IMR-90 (cell line): ENCODE results near the gene OPCML. TPM values are rescaled to one million over a fixed set of nuclear protein-coding genes. Genes with fewer than 3 reads are reported as not detected.

Experiments
- ATAC-seq: fragments of 200-7000 bp; cut with Tn5 transposase; 2 replicates; pipeline ENCODE4 v1.9.1; 2020; ENCODE audit warnings: low read depth, mild to moderate bottlenecking, moderate library complexity
- BruUV-seq: library from RNA; stranded (reverse); fragments of 400-500 nt; replicated peaks from 2 replicates; lab custom pipeline; 2021; lab: Mats Ljungman, UMichigan
- CTCF ChIA-PET: fragments of 300-600 bp; formaldehyde crosslinking; extraction: SDS; loops from one replicate; lab custom pipeline; 2021; ENCODE audit warnings: antibody characterized with exemption; lab: Yijun Ruan, JAX
- POLR2A ChIA-PET: fragments of 300-600 bp; sonication (Branson Sonifier 250); formaldehyde crosslinking; loops from one replicate; lab custom pipeline; 2022; ENCODE audit warnings: antibody characterized with exemption; ENCODE audit not compliant: unreplicated experiment; lab: Charles Lee
- DNase-seq: peaks from one replicate; pipeline ENCODE4 v3.0.0; 2013
- H2AFZ ChIP-seq: replicated peaks from 2 replicates; pipeline ENCODE3; 2013; ENCODE audit warnings: low read length, mild to moderate bottlenecking; ENCODE audit not compliant: poor library complexity
- H2AK5ac ChIP-seq: 2 replicates; pipeline ENCODE4 v1.6.1; 2013; ENCODE audit warnings: low read depth, low read length, inconsistent platforms
- H2AK9ac ChIP-seq: replicated peaks from 2 replicates; pipeline ENCODE3; 2013; ENCODE audit warnings: mild to moderate bottlenecking, low read depth, low read length, moderate library complexity; ENCODE audit not compliant: poor library complexity
- H2BK120ac ChIP-seq: 2 replicates; pipeline ENCODE4 v1.6.1; 2013; ENCODE audit warnings: low read depth, low read length, inconsistent platforms
- H2BK15ac ChIP-seq: 3 replicates; pipeline ENCODE4 v1.6.1; 2013; ENCODE audit warnings: low read depth, low read length, inconsistent platforms
- H2BK20ac ChIP-seq: 2 replicates; pipeline ENCODE4 v1.6.1; 2013; ENCODE audit warnings: low read depth, mild to moderate bottlenecking, inconsistent platforms, low read length, moderate library complexity
- H2BK5ac ChIP-seq: 2 replicates; pipeline ENCODE4 v1.6.1; 2013; ENCODE audit warnings: mild to moderate bottlenecking, low read depth, low read length, inconsistent platforms; ENCODE audit not compliant: poor library complexity, severe bottlenecking
- H3K14ac ChIP-seq: replicated peaks from 2 replicates; pipeline ENCODE4 v1.6.1; 2013; ENCODE audit warnings: low read depth, low read length, inconsistent platforms
- H3K18ac ChIP-seq: 2 replicates; pipeline ENCODE4 v1.6.1; 2013; ENCODE audit warnings: low read depth, low read length, control low read depth
- H3K23ac ChIP-seq: 2 replicates; pipeline ENCODE4 v1.6.1; 2013; ENCODE audit warnings: low read depth, low read length, inconsistent platforms
- H3K27ac ChIP-seq: 2 replicates; pipeline ENCODE4 v1.5.1; 2013; ENCODE audit warnings: mild to moderate bottlenecking, control low read depth, low read length; ENCODE audit not compliant: insufficient read depth
- H3K27me3 ChIP-seq: 2 replicates; pipeline ENCODE4 v1.6.1; 2013; ENCODE audit warnings: low read length; ENCODE audit not compliant: control insufficient read depth, insufficient read depth
- H3K36me3 ChIP-seq: 2 replicates; pipeline ENCODE4 v1.6.1; 2013; ENCODE audit warnings: low read length, mixed read lengths; ENCODE audit not compliant: control insufficient read depth, insufficient read depth
- H3K4ac ChIP-seq: 2 replicates; pipeline ENCODE4 v1.6.1; 2013; ENCODE audit warnings: low read depth, low read length, inconsistent platforms
- H3K4me1 ChIP-seq: 2 replicates; pipeline ENCODE4 v1.6.1; 2013; ENCODE audit warnings: low read length, mixed read lengths; ENCODE audit not compliant: control insufficient read depth, insufficient read depth
- H3K4me2 ChIP-seq: 2 replicates; pipeline ENCODE4 v1.6.1; 2013; ENCODE audit warnings: low read depth, mild to moderate bottlenecking, control low read depth, low read length, moderate library complexity
- H3K4me3 ChIP-seq: 2 replicates; pipeline ENCODE4 v1.5.1; 2013; ENCODE audit warnings: low read depth, mild to moderate bottlenecking, control low read depth, low read length, moderate library complexity; ENCODE audit not compliant: insufficient read depth
- H3K56ac ChIP-seq: 2 replicates; pipeline ENCODE4 v1.6.1; 2013; ENCODE audit warnings: low read length, inconsistent platforms; ENCODE audit not compliant: insufficient read depth; ENCODE audit errors: extremely low read depth
- H3K79me1 ChIP-seq, 2 experiments: 2 replicates each; pipeline ENCODE4 v1.6.1; 2013; ENCODE audit warnings: low read length in 2 of 2, inconsistent platforms in 1 of 2, low read depth in 1 of 2
- H3K9ac ChIP-seq: 2 replicates; pipeline ENCODE4 v1.6.1; 2013; ENCODE audit warnings: low read depth, low read length, control low read depth
- H3K9me1 ChIP-seq: 2 replicates; pipeline ENCODE4 v1.6.1; 2013; ENCODE audit warnings: low read length, inconsistent platforms; ENCODE audit not compliant: insufficient read depth
- H3K9me3 ChIP-seq: 2 replicates; pipeline ENCODE4 v1.6.1; 2013; ENCODE audit warnings: low read length; ENCODE audit not compliant: control insufficient read depth, insufficient read depth
- H4K20me1 ChIP-seq: 2 replicates; pipeline ENCODE4 v1.6.1; 2013; ENCODE audit warnings: low read length, inconsistent platforms; ENCODE audit not compliant: insufficient read depth
- H4K5ac ChIP-seq: 2 replicates; pipeline ENCODE4 v1.6.1; 2013; ENCODE audit warnings: mild to moderate bottlenecking, low read depth, low read length, control low read depth
- H4K8ac ChIP-seq, 2 experiments: 2 replicates each; pipeline ENCODE4 v1.6.1; 2013; ENCODE audit warnings: low read depth in 2 of 2, low read length in 2 of 2, control low read depth in 1 of 2, inconsistent platforms in 1 of 2
- H4K91ac ChIP-seq: 2 replicates; pipeline ENCODE4 v1.6.1; 2013; ENCODE audit warnings: low read depth, low read length, inconsistent platforms; ENCODE audit not compliant: insufficient read depth
- BHLHE40 ChIP-seq: fragments of 150-350 bp; IDR thresholded peaks from 2 replicates; pipeline ENCODE4 v1.6.1; 2016; ENCODE audit warnings: mild to moderate bottlenecking, low read depth, low read length
- CEBPB ChIP-seq: IDR thresholded peaks from 2 replicates; pipeline ENCODE4 v1.6.1; 2012; ENCODE audit warnings: low read depth, low read length, improper control_type of control experiment
- CHD1 ChIP-seq: IDR thresholded peaks from 2 replicates; pipeline ENCODE4 v1.6.1; 2012; ENCODE audit warnings: low read depth, low read length, improper control_type of control experiment
- CTCF ChIP-seq: conservative IDR thresholded peaks from 2 replicates; pipeline ENCODE4 v1.5.1; 2012; ENCODE audit warnings: mild to moderate bottlenecking, low read depth, low read length, improper control_type of control experiment
- ELK1 ChIP-seq: fragments of 150-350 bp; IDR thresholded peaks from 2 replicates; pipeline ENCODE4 v1.6.1; 2016; ENCODE audit warnings: low read depth, mild to moderate bottlenecking, low read length, moderate library complexity, borderline replicate concordance
- FOS ChIP-seq: fragments of 150-350 bp; IDR thresholded peaks from 2 replicates; pipeline ENCODE4 v1.6.1; 2016; ENCODE audit warnings: low read depth, low read length
- MAFK ChIP-seq: IDR thresholded peaks from 2 replicates; pipeline ENCODE4 v1.6.1; 2012; ENCODE audit warnings: low read depth, low read length, improper control_type of control experiment
- MAZ ChIP-seq: IDR thresholded peaks from 2 replicates; pipeline ENCODE4 v1.6.1; 2012; ENCODE audit warnings: low read depth, mild to moderate bottlenecking, low read length, improper control_type of control experiment, moderate library complexity, borderline replicate concordance
- MXI1 ChIP-seq: IDR thresholded peaks from 2 replicates; pipeline ENCODE4 v1.6.1; 2012; ENCODE audit warnings: low read depth, mild to moderate bottlenecking, low read length, moderate library complexity, borderline replicate concordance
- NFE2L2 ChIP-seq: fragments of 150-350 bp; IDR thresholded peaks from 2 replicates; pipeline ENCODE4 v1.6.1; 2016; ENCODE audit warnings: low read depth, mild to moderate bottlenecking, low read length
- POLR2A ChIP-seq: IDR thresholded peaks from 2 replicates; pipeline ENCODE4 v1.6.1; 2012; ENCODE audit warnings: mild to moderate bottlenecking, low read depth, low read length
- RAD21 ChIP-seq: IDR thresholded peaks from 2 replicates; pipeline ENCODE4 v1.6.1; 2012; ENCODE audit warnings: low read length, improper control_type of control experiment
- RCOR1 ChIP-seq: IDR thresholded peaks from 2 replicates; pipeline ENCODE4 v1.6.1; 2012; ENCODE audit warnings: mild to moderate bottlenecking, low read length, improper control_type of control experiment; ENCODE audit not compliant: insufficient replicate concordance
- RFX5 ChIP-seq: IDR thresholded peaks from 2 replicates; pipeline ENCODE4 v1.8.0; 2012; ENCODE audit warnings: low read depth, mild to moderate bottlenecking, low read length, moderate library complexity
- SMC3 ChIP-seq: fragments of 150-350 bp; IDR thresholded peaks from 2 replicates; pipeline ENCODE4 v1.6.1; 2016; ENCODE audit warnings: low read depth, mild to moderate bottlenecking, antibody characterized with exemption, low read length, moderate library complexity
- USF2 ChIP-seq: fragments of 150-350 bp; IDR thresholded peaks from 2 replicates; pipeline ENCODE4 v1.6.1; 2017; ENCODE audit warnings: mild to moderate bottlenecking, antibody characterized with exemption, low read length, low read depth
- WGBS, 2 experiments: methylation state at CpG; one replicate each; pipeline versions ENCODE4 v1.1.5 to v1.1.7; 2013; ENCODE audit warnings: missing lambda C conversion rate in 2 of 2; ENCODE audit not compliant: insufficient read length in 1 of 2; ENCODE audit errors: extremely low coverage in 2 of 2; 5-methylcytosine and 5-hydroxymethylcytosine counted together
- dilution Hi-C: fragments of 300-500 bp; cut with HindIII; formaldehyde crosslinking; loops from one replicate; pipeline ENCODE4 v1.14.3; 2018; ENCODE audit warnings: low sequenced_read_pairs; ENCODE audit not compliant: unreplicated experiment
- in situ Hi-C: fragments of 300-500 bp; cut with MboI; formaldehyde crosslinking; loops from 3 replicates; pipeline ENCODE4 v1.14.3; 2019; ENCODE audit warnings: low sequenced_read_pairs, inconsistent platforms, mixed read lengths
- intact Hi-C: fragments of 100-400 bp; cut with micrococcal nuclease; formaldehyde crosslinking; loops from 2 replicates; pipeline ENCODE4 v1.10.0; 2022
- polyA plus RNA-seq, 3 experiments: library from polyadenylated mRNA; depleted of rRNA; stranded (reverse); fragments of >200 nt; gene quantifications; 2 replicates each; pipeline ENCODE4 v1.2.3, GENCODE V29; 2012; ENCODE audit warnings: low replicate concordance in 1 of 3
- total RNA-seq: library from RNA; depleted of rRNA; stranded (reverse); fragments of >200 nt; gene quantifications from 2 replicates; pipeline ENCODE4 v1.2.3, GENCODE V29; 2012

OPCML gene
- total and polyA plus RNA-seq, 2 of the 4 experiments (the other 2 are of a cell fraction): under 0.01 to 2.6 TPM

DNA sequence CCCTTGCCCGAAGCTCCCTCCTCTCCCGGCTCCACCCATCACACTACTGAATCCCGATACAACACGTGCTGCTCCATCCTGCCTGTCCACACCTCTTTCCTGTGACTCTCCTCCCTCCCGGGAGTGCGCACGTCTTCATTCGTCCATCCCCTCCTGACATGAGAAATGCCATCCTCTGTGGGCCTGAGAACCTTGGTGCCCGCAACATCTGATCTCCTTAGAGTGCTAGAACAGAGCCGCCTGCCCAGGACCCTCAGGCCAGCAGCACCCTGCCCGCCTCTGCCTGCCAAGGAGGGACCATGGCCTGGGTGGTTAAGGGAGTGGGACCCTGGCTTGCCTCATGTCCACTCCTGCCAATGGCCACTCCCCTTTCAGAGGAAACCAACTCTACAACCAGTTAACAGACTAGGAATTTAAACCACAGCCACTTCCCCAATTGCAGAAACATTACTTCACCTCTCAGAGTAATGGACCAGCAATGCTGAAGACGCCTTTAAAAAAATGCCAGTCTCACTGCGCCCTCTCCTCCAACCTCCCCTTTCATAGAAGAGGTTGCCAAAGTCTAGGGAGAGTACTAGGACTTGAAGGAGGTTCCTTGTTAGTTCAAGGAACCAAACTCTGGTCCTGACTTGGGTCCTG is 466.3 kb downstream of the OPCML start:
- Histone ChIP-seq H3K56ac (no peak overlapping the region), H3K9me1 (no peaks in the 10 kb centered on the region), H2AFZ (no peak overlapping the region), H3K9ac (no peak overlapping the region), H3K27ac (no peak overlapping the region), H2BK5ac (no peak overlapping the region), H3K14ac (no peak overlapping the region), H4K8ac (no peak overlapping the region), H3K23ac (no peak overlapping the region), H3K18ac (no peak overlapping the region), H3K27me3 (no peaks in the 10 kb centered on the region), H4K20me1 (no peaks in the 10 kb centered on the region), H3K36me3 (no peaks in the 10 kb centered on the region), H2AK5ac (no peak overlapping the region), H4K91ac (no peak overlapping the region), H2BK120ac (no peak overlapping the region), H3K4me2 (no peak overlapping the region), H3K4me3 (no peak overlapping the region), H2AK9ac (no peak overlapping the region), H3K9me3 (no peaks in the 10 kb centered on the region), H4K5ac (no peak overlapping the region), H3K4me1 (no peaks in the 10 kb centered on the region), H2BK20ac (no peak overlapping the region), H3K79me1 (no peaks in the 10 kb centered on the region), H3K4ac (no peak overlapping the region), H2BK15ac (no peak overlapping the region)
- dilution Hi-C loops: no loop called here
- WGBS, 2 experiments: 74% methylated on average over 6 of the region's 13 CpGs; no CpG with 5 or more reads in 1 of the 2 experiments
- BruUV-seq: no TSS peak
- CTCF ChIA-PET: no interaction called here
- DNase-seq (no peak), ATAC-seq (no peak)
- TF ChIP-seq SMC3 (no peak), CTCF (no peak), RFX5 (no peak), BHLHE40 (no peak), CEBPB (no peak), NFE2L2 (no peak), POLR2A (no peak), ELK1 (no peak), MAFK (no peak), RAD21 (no peak), MXI1 (no peak), CHD1 (no peak), USF2 (no peak), RCOR1 (no peak), FOS (no peak), MAZ (no peak)
- POLR2A ChIA-PET: no interaction called here
- intact Hi-C loops: loop anchor here (10.0 kb wide), 1 partner anchor 931 kb away; no protein-coding TSS in a partner anchor
- in situ Hi-C loops: loop anchor here (10.0 kb wide), 1 partner anchor 1201 kb away; no protein-coding TSS in a partner anchor
